GM12873 (cell line): Measurements from ENCODE around the gene TMEM106B.

Source experiments
- CTCF ChIP-seq: IDR thresholded peaks from 2 replicates; pipeline ENCODE4 v1.5.1; 2012; ENCODE audit warnings: low read depth, mild to moderate bottlenecking, moderate library complexity, low read length, control low read depth; ENCODE audit not compliant: insufficient read depth; ENCODE audit errors: missing control alignments

The TMEM106B gene

GRCh38 chr7:12199363-12199762 is 11.7 kb upstream of the TMEM106B start:
- TF ChIP-seq CTCF: no peak

DNA sequence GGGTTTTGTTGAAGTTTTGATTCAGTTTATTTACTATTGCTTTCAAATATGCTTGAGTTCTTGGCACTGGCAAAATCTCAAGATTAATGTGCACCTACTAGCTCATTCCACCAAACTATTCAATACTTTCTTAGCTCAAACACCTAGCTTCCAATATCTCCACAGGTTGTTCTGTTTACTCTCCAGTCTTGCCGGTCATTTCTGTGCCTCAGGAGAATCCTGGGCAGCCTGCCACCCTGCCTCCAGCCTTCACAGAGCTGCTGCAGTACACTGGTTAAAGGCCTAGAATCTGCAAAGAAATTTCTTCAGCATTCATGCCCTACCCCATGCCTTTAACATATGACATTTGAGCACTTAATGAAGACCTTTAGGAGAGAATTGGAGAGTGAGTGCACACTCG is 4.0 kb upstream of the TMEM106B start:
- TF ChIP-seq CTCF: no peak

DNA sequence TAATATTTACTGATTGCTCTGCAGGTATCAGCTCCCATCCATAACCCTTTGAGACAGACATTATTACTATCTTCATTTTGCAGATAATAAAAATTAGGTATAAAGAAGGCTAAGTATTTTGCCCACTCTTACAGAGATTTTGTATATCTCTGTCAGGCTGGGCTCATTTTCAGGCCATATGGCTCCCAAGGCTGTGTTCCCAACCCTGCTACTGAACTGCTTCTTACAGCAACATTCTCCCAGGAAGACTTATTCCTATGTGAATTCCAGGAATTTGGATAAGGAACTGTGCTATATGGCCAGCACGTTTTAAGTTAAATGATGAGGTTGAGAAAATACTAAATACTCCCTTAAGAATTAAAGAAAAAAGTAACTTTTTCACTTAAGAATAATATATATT is 1.9 kb upstream of the TMEM106B start:
- TF ChIP-seq CTCF: no peak

DNA sequence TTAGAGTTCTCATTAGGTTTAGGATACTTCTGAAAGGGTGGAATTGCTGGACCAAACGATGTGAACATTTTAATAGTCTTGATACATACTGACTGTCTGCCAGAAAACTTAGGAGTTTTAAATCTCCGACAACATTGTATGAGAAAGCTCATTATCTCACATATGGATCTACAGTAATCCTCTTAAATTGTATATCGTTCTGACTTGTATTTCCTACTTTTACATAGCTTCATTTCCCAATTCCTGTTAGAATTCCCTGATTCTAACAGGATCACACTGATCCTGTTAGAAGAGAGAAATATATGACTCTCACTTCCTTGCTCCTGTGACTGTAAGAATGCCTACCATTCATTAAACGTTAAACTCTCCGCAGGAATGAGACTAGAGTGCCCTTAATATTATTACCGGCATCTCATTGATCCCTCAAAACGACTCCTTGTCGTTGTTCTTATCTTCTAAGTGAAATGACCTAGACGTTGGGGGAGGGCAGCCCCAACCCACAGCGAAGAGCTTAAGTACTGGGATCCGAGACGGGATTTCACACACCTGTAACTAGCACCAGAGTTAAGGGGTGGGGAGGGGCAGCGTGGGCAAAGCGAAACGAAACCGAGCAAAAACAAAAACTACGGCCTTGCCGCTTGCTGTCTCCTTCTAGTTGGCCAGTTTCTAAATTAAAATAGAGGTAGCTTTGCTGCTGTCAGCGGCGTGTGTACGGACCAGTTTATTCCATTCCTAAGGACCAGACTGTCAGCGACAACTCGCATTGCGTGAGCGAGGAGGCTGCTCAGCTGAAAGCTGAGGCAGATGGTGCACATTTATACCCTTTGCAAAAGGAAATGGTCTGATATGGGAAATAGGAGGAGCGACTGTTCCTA is 678 bp upstream of the TMEM106B start:
- no peak for TF ChIP-seq CTCF

GRCh38 chr7:12211711-12212485 is 804 bp downstream of the TMEM106B start:
- TF ChIP-seq CTCF: no peak

GRCh38 chr7:12217311-12217710 is 6.2 kb downstream of the TMEM106B start:
- no peak for TF ChIP-seq CTCF

- TF ChIP-seq CTCF: no peak
These were observed 9.4 kb downstream of the TMEM106B start for GRCh38 chr7:12220389-12221046.
